ENCODE measurements around the gene SLC28A2.

The SLC28A2 gene

GRCh38 chr15:45326280-45326679 is 74.2 kb downstream of the SLC28A2 start:
- Histone ChIP-seq H3K36me3 (ENCODE audit: control insufficient read depth, insufficient read depth, low read length) (no peaks in the 10 kb centered on the region), H3K4me3 (ENCODE audit: extremely low read depth, insufficient read depth, low read length, poor library complexity, severe bottlenecking) (no peak overlapping the region), H3K27ac (ENCODE audit: low read depth, low read length, severe bottlenecking) (peak overlapping the region; percentile 37), H3K9me3 (ENCODE audit: control insufficient read depth, low read length) (no peaks in the 10 kb centered on the region), H3K4me1 (ENCODE audit: control insufficient read depth, insufficient read depth, low read length, poor library complexity, severe bottlenecking) (no peaks in the 10 kb centered on the region)
- WGBS, 2 experiments (ENCODE audit: insufficient coverage in 2 of 2): 43 to 70% methylated on average over 4 to 5 of the region's 5 CpGs

GRCh38 chr15:45326741-45327140 is 74.7 kb downstream of the SLC28A2 start:
- Histone ChIP-seq H3K4me1 (ENCODE audit: control insufficient read depth, insufficient read depth, low read length, poor library complexity, severe bottlenecking) (no peaks in the 10 kb centered on the region), H3K4me3 (ENCODE audit: extremely low read depth, insufficient read depth, low read length, poor library complexity, severe bottlenecking) (no peak overlapping the region), H3K36me3 (ENCODE audit: control insufficient read depth, insufficient read depth, low read length) (no peaks in the 10 kb centered on the region), H3K9me3 (ENCODE audit: control insufficient read depth, low read length) (no peaks in the 10 kb centered on the region), H3K27ac (ENCODE audit: low read depth, low read length, severe bottlenecking) (peak overlapping the region; percentile 37)
- WGBS, 2 experiments (ENCODE audit: insufficient coverage in 2 of 2): 29 to 59% methylated on average over 3 to 4 of the region's 7 CpGs
